SH-SY5Y (cell line): ENCODE measurements around the gene LTV1.

Experiments
- GATA2 ChIP-seq: IDR thresholded peaks from 2 replicates; pipeline ENCODE4 v1.6.1; 2011; ENCODE audit warnings: mild to moderate bottlenecking, low read depth, low read length
- GATA3 ChIP-seq: IDR thresholded peaks from 2 replicates; pipeline ENCODE4 v1.6.1; 2011; ENCODE audit warnings: low read depth, mild to moderate bottlenecking, low read length, moderate library complexity

- TF ChIP-seq GATA3: no peak
- no peak for TF ChIP-seq GATA2
Measured at GRCh38 chr6:143823548-143823947, 19.6 kb upstream of the LTV1 start.
